Occipital lobe (tissue), 2 donors: ENCODE results near the gene KIFC1. TPM values are rescaled to one million over a fixed set of nuclear protein-coding genes. Genes with fewer than 3 reads are reported as not detected.

Experiments
- DNase-seq: peaks from one replicate; lab custom pipeline; 2025; lab: John Stamatoyannopoulos, UW
- total RNA-seq: library from RNA; depleted of rRNA; stranded (reverse); fragments of >200 nt; gene quantifications from one replicate; pipeline ENCODE4 v1.2.3, GENCODE V29; 2014

The KIFC1 gene
- total RNA-seq, 1 donor from 2014 or later, result 3.6 TPM

GRCh38 chr6:33426590-33427511, 35.2 kb downstream of the KIFC1 start:
- DNase-seq, result no peak

- DNase-seq, result peak; percentile 8
Measured at GRCh38 chr6:33427585-33428223, 36.1 kb downstream of the KIFC1 start.

GRCh38 chr6:33428224-33428965, 36.8 kb downstream of the KIFC1 start:
- DNase-seq, result no peak

- DNase-seq, result no peak
Measured at GRCh38 chr6:33428966-33429749, 37.5 kb downstream of the KIFC1 start.

GRCh38 chr6:33429750-33430052, 38.1 kb downstream of the KIFC1 start:
- DNase-seq, result no peak

GRCh38 chr6:33430334-33430733, 38.7 kb downstream of the KIFC1 start:
- no peak for DNase-seq

GRCh38 chr6:33430991-33431879, 39.6 kb downstream of the KIFC1 start:
- peak; percentile 84 for DNase-seq

- no peak for DNase-seq
Measured at GRCh38 chr6:33431880-33432541, 40.4 kb downstream of the KIFC1 start.

- no peak for DNase-seq
Measured at GRCh38 chr6:33432546-33432945, 40.9 kb downstream of the KIFC1 start.

GRCh38 chr6:33433001-33433543, 41.4 kb downstream of the KIFC1 start:
- no peak for DNase-seq

- DNase-seq, result no peak
Measured at GRCh38 chr6:33433544-33434191, 42.0 kb downstream of the KIFC1 start.

- DNase-seq, result no peak
Measured at GRCh38 chr6:33434961-33435360, 43.3 kb downstream of the KIFC1 start.

GRCh38 chr6:33437666-33438065, 46.0 kb downstream of the KIFC1 start:
- no peak for DNase-seq

GRCh38 chr6:33438978-33439594, 47.5 kb downstream of the KIFC1 start:
- DNase-seq, result no peak

- no peak for DNase-seq
Measured at GRCh38 chr6:33439956-33440648, 48.5 kb downstream of the KIFC1 start.

GRCh38 chr6:33440649-33441309, 49.2 kb downstream of the KIFC1 start:
- no peak for DNase-seq

GRCh38 chr6:33441457-33441856, 49.8 kb downstream of the KIFC1 start:
- DNase-seq, result no peak
